ENCODE measurements around the gene PARP4. TPM values are rescaled to one million over a fixed set of nuclear protein-coding genes. Genes with fewer than 3 reads are reported as not detected.
A peak's percentile ranks its signal among the peaks of the same experiment; 100 is the strongest.

PARP4 gene
- total and polyA plus RNA-seq, 10 donors = 10.8 to 107 (median 67.4) TPM

DNA sequence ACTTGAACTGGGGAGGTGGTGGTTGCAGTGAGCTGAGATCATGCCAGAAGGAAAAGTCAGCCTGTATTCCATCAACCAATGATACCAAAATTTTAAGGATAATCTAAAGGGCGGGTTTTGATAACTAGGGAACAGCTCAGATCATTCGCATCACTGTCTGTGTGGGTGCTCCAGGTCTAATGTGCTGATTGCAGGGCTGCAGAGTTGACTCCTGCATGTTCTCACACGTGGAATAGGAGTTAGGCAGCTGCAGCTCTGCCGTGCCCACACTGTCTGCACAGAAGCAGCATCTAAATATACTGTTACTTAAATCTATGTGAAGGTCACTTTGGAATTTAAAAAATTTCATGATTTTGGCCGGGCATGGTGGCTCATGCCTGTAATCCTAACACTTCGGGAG lies 4.3 kb upstream of the PARP4 start:
- DNase-seq = no peak
- WGBS, 5 donors = 80 to 94% (median 89%) methylated on average over 6 of the region's 6 CpGs
- no peaks in the 10 kb centered on the region for H3K27me3 ChIP-seq (replicated peaks in 1 of 7)
- intact Hi-C loops (cut with DNase I; ENCODE audit: low total_unique reads) = no loop called here
- H3K36me3 ChIP-seq = no peaks in the 10 kb centered on the region
- H3K4me3 ChIP-seq = no peak overlapping the region
- H3K4me1 ChIP-seq = peaks cover 0 to 11% (median 6%) of the 10 kb centered on the region in 6 donors
- TF ChIP-seq, protein P1, sequence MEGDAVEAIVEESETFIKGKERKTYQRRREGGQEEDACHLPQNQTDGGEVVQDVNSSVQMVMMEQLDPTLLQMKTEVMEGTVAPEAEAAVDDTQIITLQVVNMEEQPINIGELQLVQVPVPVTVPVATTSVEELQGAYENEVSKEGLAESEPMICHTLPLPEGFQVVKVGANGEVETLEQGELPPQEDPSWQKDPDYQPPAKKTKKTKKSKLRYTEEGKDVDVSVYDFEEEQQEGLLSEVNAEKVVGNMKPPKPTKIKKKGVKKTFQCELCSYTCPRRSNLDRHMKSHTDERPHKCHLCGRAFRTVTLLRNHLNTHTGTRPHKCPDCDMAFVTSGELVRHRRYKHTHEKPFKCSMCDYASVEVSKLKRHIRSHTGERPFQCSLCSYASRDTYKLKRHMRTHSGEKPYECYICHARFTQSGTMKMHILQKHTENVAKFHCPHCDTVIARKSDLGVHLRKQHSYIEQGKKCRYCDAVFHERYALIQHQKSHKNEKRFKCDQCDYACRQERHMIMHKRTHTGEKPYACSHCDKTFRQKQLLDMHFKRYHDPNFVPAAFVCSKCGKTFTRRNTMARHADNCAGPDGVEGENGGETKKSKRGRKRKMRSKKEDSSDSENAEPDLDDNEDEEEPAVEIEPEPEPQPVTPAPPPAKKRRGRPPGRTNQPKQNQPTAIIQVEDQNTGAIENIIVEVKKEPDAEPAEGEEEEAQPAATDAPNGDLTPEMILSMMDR (IDR thresholded peaks at IDR 0.05 in 8 of 11, conservative IDR thresholded peaks at IDR 0.05 in 3 of 11) = no peak
- TF ChIP-seq POLR2AphosphoS5 (IDR thresholded peaks at IDR 0.05) (no peak), POLR2A (IDR thresholded peaks at IDR 0.05) (no peak)
- no peak overlapping the region for H3K27ac ChIP-seq
- H3K9me3 ChIP-seq = no peaks in the 10 kb centered on the region

DNA sequence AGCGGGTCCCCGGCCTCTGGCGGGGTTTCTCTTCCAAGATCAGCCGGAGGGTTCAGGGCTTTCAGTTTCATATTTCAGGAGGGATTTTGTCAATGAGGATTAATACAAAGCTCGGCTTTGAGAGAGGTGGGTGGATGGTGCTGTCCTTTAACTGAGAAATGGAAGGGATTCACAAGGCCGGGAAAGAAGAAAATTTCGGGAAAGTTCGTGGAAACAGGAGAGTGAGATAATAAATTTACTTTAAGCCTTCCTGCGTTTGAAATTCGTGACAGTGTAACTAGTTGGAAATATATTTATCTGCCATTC lies 283 bp upstream of the PARP4 start:
- TF ChIP-seq POLR2AphosphoS5 (IDR thresholded peaks at IDR 0.05) = no peak
- TF ChIP-seq, protein P1 (IDR thresholded peaks at IDR 0.05 in 8 of 11, conservative IDR thresholded peaks at IDR 0.05 in 3 of 11) = no peak
- no peak for TF ChIP-seq POLR2A (IDR thresholded peaks at IDR 0.05)
- intact Hi-C loops (cut with DNase I; ENCODE audit: low total_unique reads) = no loop called here
- Histone ChIP-seq H3K4me1 (peaks cover 13 to 51% (median 34%) of the 10 kb centered on the region in 6 donors), H3K4me3 (peak overlapping the region; percentile 68 to 97 (median 84)), H3K36me3 (peaks cover 0 to 14% (median 1%) of the 10 kb centered on the region in 6 donors), H3K27ac (peak overlapping the region; percentile 86 to 98 (median 96)), H3K27me3 (replicated peaks in 1 of 7) (no peaks in the 10 kb centered on the region), H3K9me3 (no peaks in the 10 kb centered on the region)
- 0 to 1% (median 1%) methylated on average over 10 of the region's 10 CpGs for WGBS, 5 donors
- no peak for DNase-seq

- no peaks in the 10 kb centered on the region for H3K27me3 ChIP-seq (replicated peaks in 1 of 7)
- H3K9me3 ChIP-seq = no peaks in the 10 kb centered on the region
- intact Hi-C loops (cut with DNase I; ENCODE audit: low total_unique reads) = no loop called here
- peaks cover 13 to 61% (median 36%) of the 10 kb centered on the region in 6 donors for H3K4me1 ChIP-seq
- DNase-seq = no peak
- TF ChIP-seq POLR2AphosphoS5 (IDR thresholded peaks at IDR 0.05) (no peak), POLR2A (IDR thresholded peaks at IDR 0.05) (no peak)
- TF ChIP-seq, protein P1 (IDR thresholded peaks at IDR 0.05 in 8 of 11, conservative IDR thresholded peaks at IDR 0.05 in 3 of 11) = no peak
- H3K27ac ChIP-seq = peak overlapping the region; percentile 86 to 98 (median 96)
- 0 to 5% (median 2%) methylated on average over 6 of the region's 6 CpGs for WGBS, 5 donors
- peak overlapping the region; percentile 68 to 97 (median 84) for H3K4me3 ChIP-seq
- H3K36me3 ChIP-seq = peaks cover 0 to 24% (median 3%) of the 10 kb centered on the region in 6 donors
These were observed 772 bp downstream of the PARP4 start for GRCh38 chr13:24511816-24512196.

DNA sequence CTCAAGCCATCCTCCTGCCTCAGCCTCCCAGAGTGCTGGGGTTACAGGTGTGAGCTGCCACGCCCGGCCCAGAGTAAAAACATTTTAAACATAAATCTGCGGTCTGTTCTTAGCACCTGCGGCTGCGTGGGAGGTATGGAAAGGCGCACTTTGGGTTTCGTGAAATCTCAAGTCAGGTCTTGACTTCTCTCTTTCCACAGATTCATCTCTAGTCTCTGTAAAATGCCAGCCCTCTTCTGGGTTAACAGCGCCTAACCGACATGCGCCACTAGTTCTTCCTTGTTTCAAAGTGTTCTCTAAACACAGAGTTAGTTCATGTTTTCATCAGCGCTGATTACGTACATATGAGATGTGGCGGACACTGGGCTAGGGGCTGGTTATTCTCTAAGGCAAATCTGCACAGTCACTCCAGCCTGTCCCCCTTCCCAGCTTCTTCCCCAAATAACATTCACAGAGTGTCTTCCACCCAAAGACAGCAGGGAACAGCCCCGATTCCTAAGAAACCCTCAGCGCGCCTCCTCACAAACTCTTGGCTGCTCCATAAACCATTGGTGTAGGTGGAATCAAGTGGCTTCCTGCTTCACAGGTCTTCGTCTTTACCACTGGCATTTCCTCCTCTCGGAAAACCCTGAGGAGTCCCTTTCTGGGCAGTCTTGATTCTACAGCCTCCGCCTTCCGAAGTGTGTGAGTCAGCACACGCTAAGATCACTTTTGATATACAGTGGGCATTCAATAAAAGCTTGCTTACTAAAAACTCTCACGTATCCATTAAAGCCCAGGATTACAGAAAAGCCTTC lies 1.4 kb downstream of the PARP4 start:
- Histone ChIP-seq H3K4me1 (peaks cover 13 to 67% (median 37%) of the 10 kb centered on the region in 6 donors), H3K4me3 (peak overlapping the region; percentile 68 to 97 (median 84)), H3K27me3 (replicated peaks in 1 of 7) (no peaks in the 10 kb centered on the region), H3K36me3 (peaks cover 0 to 30% (median 5%) of the 10 kb centered on the region in 6 donors), H3K27ac (peak overlapping the region; percentile 86 to 98 (median 96)), H3K9me3 (no peaks in the 10 kb centered on the region)
- DNase-seq = peak; percentile 81
- no peak for TF ChIP-seq POLR2A (IDR thresholded peaks at IDR 0.05)
- TF ChIP-seq POLR2AphosphoS5 (IDR thresholded peaks at IDR 0.05) = peak in 1 of 3 donors; percentile 71
- TF ChIP-seq, protein P1 (IDR thresholded peaks at IDR 0.05 in 8 of 11, conservative IDR thresholded peaks at IDR 0.05 in 3 of 11) = peak in 1 of 11 experiments; percentile 31
- intact Hi-C loops (cut with DNase I; ENCODE audit: low total_unique reads) = no loop called here
- WGBS, 5 donors = 23 to 42% (median 34%) methylated on average over 22 of the region's 22 CpGs
